ENCODE data around the gene STX16.

STX16 gene

GRCh38 chr20:58709703-58710039 is 58.6 kb downstream of the STX16 start (continued):
- TF ChIP-seq TSHZ2 (CRISPR knock-in tag; IDR thresholded peaks at IDR 0.05) = no peak

GRCh38 chr20:58710481-58711265 is 59.6 kb downstream of the STX16 start:
- TF ChIP-seq SNAI2 (CRISPR knock-in tag; IDR thresholded peaks at IDR 0.05) (no peak), PATZ1 (CRISPR knock-in tag; IDR thresholded peaks at IDR 0.05; ENCODE audit: borderline replicate concordance) (no peak), CREB5 (CRISPR knock-in tag; IDR thresholded peaks at IDR 0.05; ENCODE audit: low read depth) (no peak), ISL1 (CRISPR knock-in tag; IDR thresholded peaks at IDR 0.05) (no peak), ARNTL (CRISPR knock-in tag; IDR thresholded peaks at IDR 0.05; ENCODE audit: borderline replicate concordance, low read depth) (no peak), ZNF70 (CRISPR knock-in tag; IDR thresholded peaks at IDR 0.05) (no peak), RARB (CRISPR knock-in tag; IDR thresholded peaks at IDR 0.05) (no peak), ESRRG (CRISPR knock-in tag; IDR thresholded peaks at IDR 0.05) (no peak), CSDC2 (CRISPR knock-in tag; IDR thresholded peaks at IDR 0.05) (no peak), PPARA (CRISPR knock-in tag; IDR thresholded peaks at IDR 0.05; ENCODE audit: borderline replicate concordance) (no peak), ZFP3 (CRISPR knock-in tag; IDR thresholded peaks at IDR 0.05) (no peak), CSRNP3 (CRISPR knock-in tag; IDR thresholded peaks at IDR 0.05) (no peak), POU6F1 (CRISPR knock-in tag; IDR thresholded peaks at IDR 0.05; ENCODE audit: borderline replicate concordance, low read depth) (no peak), BACH2 (CRISPR knock-in tag; IDR thresholded peaks at IDR 0.05; ENCODE audit: borderline replicate concordance) (no peak), ZNF565 (CRISPR knock-in tag; conservative IDR thresholded peaks at IDR 0.05; ENCODE audit: low read depth) (no peak), OSR1 (CRISPR knock-in tag; IDR thresholded peaks at IDR 0.05) (no peak), GLIS3 (CRISPR knock-in tag; IDR thresholded peaks at IDR 0.05) (no peak), TCF4 (CRISPR knock-in tag; IDR thresholded peaks at IDR 0.05; ENCODE audit: borderline replicate concordance) (no peak), TSHZ2 (CRISPR knock-in tag; IDR thresholded peaks at IDR 0.05) (no peak), ZNF8 (CRISPR knock-in tag; IDR thresholded peaks at IDR 0.05) (no peak)
- no peak for ATAC-seq

All from SK-N-SH treated with all-trans-retinoic acid at 6 μM for 48 hours (cell line).